Liver (tissue), 9 donors: ENCODE data around the gene UNG. TPM values are rescaled to one million over a fixed set of nuclear protein-coding genes. Genes with fewer than 3 reads are reported as not detected.

ENCODE experiments used
- DNase-seq: peaks from one replicate; pipeline ENCODE4 v3.0.0-alpha.2; 2017; ENCODE audit warnings: low spot score
- H3K27ac ChIP-seq, 2 donors: one replicate each; pipeline ENCODE4 v1.7.0; 2013; ENCODE audit warnings: inconsistent platforms in 2 of 2, low read length in 2 of 2, control low read depth in 1 of 2, low read depth in 1 of 2, mild to moderate bottlenecking in 1 of 2
- H3K27me3 ChIP-seq, 4 donors: one replicate each; pipeline versions ENCODE4 v1.6.1 to v1.7.0; 2013; ENCODE audit warnings: low read length in 3 of 4, inconsistent platforms in 1 of 4, mild to moderate bottlenecking in 1 of 4, moderate library complexity in 1 of 4; ENCODE audit not compliant: control insufficient read depth in 4 of 4, insufficient read depth in 4 of 4
- H3K36me3 ChIP-seq, 4 donors: one replicate each; pipeline versions ENCODE4 v1.6.1 to v1.7.0; 2013; ENCODE audit warnings: low read length in 3 of 4, mild to moderate bottlenecking in 3 of 4, low read depth in 1 of 4, moderate library complexity in 1 of 4; ENCODE audit not compliant: control insufficient read depth in 4 of 4, insufficient read depth in 3 of 4
- H3K4me1 ChIP-seq, 4 donors: one replicate each; pipeline versions ENCODE4 v1.6.1 to v1.7.0; 2013; ENCODE audit warnings: low read length in 3 of 4, mild to moderate bottlenecking in 3 of 4, moderate library complexity in 1 of 4; ENCODE audit not compliant: control insufficient read depth in 4 of 4, insufficient read depth in 4 of 4
- H3K4me3 ChIP-seq, 3 donors: one replicate each; pipeline versions ENCODE4 v1.6.1 to v1.7.0; 2013; ENCODE audit warnings: low read length in 3 of 3, control low read depth in 1 of 3, low read depth in 1 of 3, mild to moderate bottlenecking in 1 of 3
- H3K9ac ChIP-seq, 2 donors: one replicate each; pipeline ENCODE4 v1.7.0; 2013; ENCODE audit warnings: low read length in 2 of 2, mild to moderate bottlenecking in 2 of 2, moderate library complexity in 2 of 2, control low read depth in 1 of 2, low read depth in 1 of 2
- H3K9me3 ChIP-seq, 4 donors: one replicate each; pipeline versions ENCODE4 v1.6.1 to v1.7.0; 2013; ENCODE audit warnings: low read length in 3 of 4; ENCODE audit not compliant: control insufficient read depth in 4 of 4
- ATF3 ChIP-seq: IDR thresholded peaks from 2 replicates; pipeline ENCODE4 v1.6.1; 2016; ENCODE audit warnings: antibody characterized with exemption
- CTCF ChIP-seq: fragments of 150-350 bp; IDR thresholded peaks from 2 replicates; pipeline ENCODE4 v1.5.1; 2017; ENCODE audit warnings: improper control_type of control experiment, low read depth, low read length; ENCODE audit not compliant: missing input control
- EGR1 ChIP-seq, 2 donors: IDR thresholded peaks; 2 replicates each; pipeline ENCODE4 v1.6.1; 2016 to 2018; ENCODE audit warnings: antibody characterized with exemption in 2 of 2, low read depth in 2 of 2
- FOXA2 ChIP-seq: IDR thresholded peaks from 2 replicates; pipeline ENCODE4 v1.6.1; 2016; ENCODE audit warnings: antibody characterized with exemption
- GABPA ChIP-seq, 2 donors: IDR thresholded peaks in 1 of 2; conservative IDR thresholded peaks in 1 of 2; 2 replicates each; pipeline ENCODE4 v1.6.1; 2016; ENCODE audit warnings: antibody characterized with exemption in 2 of 2, mild to moderate bottlenecking in 1 of 2, moderate library complexity in 1 of 2
- HNF4A ChIP-seq, 2 donors: conservative IDR thresholded peaks; 2 replicates each; pipeline ENCODE4 v1.6.1; 2016; ENCODE audit warnings: antibody characterized with exemption in 2 of 2, mild to moderate bottlenecking in 2 of 2
- HNF4G ChIP-seq: IDR thresholded peaks from 2 replicates; pipeline ENCODE4 v1.6.1; 2016; ENCODE audit warnings: antibody characterized with exemption
- JUND ChIP-seq, 2 donors: IDR thresholded peaks; 2 replicates each; pipeline ENCODE4 v1.6.1; 2016; ENCODE audit warnings: antibody characterized with exemption in 2 of 2
- NR2F2 ChIP-seq: IDR thresholded peaks from 2 replicates; pipeline ENCODE4 v1.6.1; 2016; ENCODE audit warnings: antibody characterized with exemption
- RAD21 ChIP-seq, 2 donors: IDR thresholded peaks; 2 replicates each; pipeline ENCODE4 v1.6.1; 2016; ENCODE audit warnings: antibody characterized with exemption in 2 of 2, mild to moderate bottlenecking in 2 of 2
- REST ChIP-seq: IDR thresholded peaks from 2 replicates; pipeline ENCODE4 v1.6.1; 2016; ENCODE audit warnings: antibody characterized with exemption, mild to moderate bottlenecking
- RXRA ChIP-seq, 2 donors: IDR thresholded peaks; 2 replicates each; pipeline ENCODE4 v1.6.1; 2017 to 2018; ENCODE audit warnings: antibody characterized with exemption in 2 of 2, mild to moderate bottlenecking in 1 of 2
- SP1 ChIP-seq: IDR thresholded peaks from 2 replicates; pipeline ENCODE4 v1.6.1; 2018; ENCODE audit warnings: antibody characterized with exemption, mild to moderate bottlenecking
- TAF1 ChIP-seq: conservative IDR thresholded peaks from 2 replicates; pipeline ENCODE4 v1.6.1; 2016; ENCODE audit warnings: antibody characterized with exemption, mild to moderate bottlenecking
- YY1 ChIP-seq: IDR thresholded peaks from 2 replicates; pipeline ENCODE4 v1.6.1; 2016; ENCODE audit warnings: antibody characterized with exemption, mild to moderate bottlenecking
- ZBTB33 ChIP-seq: IDR thresholded peaks from 2 replicates; pipeline ENCODE4 v1.6.1; 2016; ENCODE audit warnings: antibody characterized with exemption
- WGBS: extraction: QIAGEN DNeasy Blood & Tissue Kit; methylation state at CpG from one replicate; pipeline ENCODE4 v1.1.7; 2013; 5-methylcytosine and 5-hydroxymethylcytosine counted together
- polyA plus RNA-seq, 2 donors: library from polyadenylated mRNA; stranded (reverse) in 1 of 2; unstranded in 1 of 2; fragments of 200-250 nt in 1 of 2; fragments of >200 nt in 1 of 2; fragmentation: Nextera tagmentation in 1 of 2; extraction: Ambion mirVana in 1 of 2; gene quantifications; one replicate each; pipeline versions ENCODE4 v1.2.1 to v1.2.3, GENCODE V29; 2013 to 2015
- total RNA-seq, 2 donors: library from RNA; depleted of rRNA; stranded (reverse); fragments of >200 nt; gene quantifications; one replicate each; pipeline ENCODE4 v1.2.3, GENCODE V29; 2014
- donor health status: healthy.
- donor health status: healthy.
- donor health status: healthy.
- donor health status: healthy.
- donor health status: healthy.

UNG gene
- total and polyA plus RNA-seq, 4 donors, result 9.4 to 22.1 (median 14.9) TPM

- Histone ChIP-seq H3K4me3 (no peak overlapping the region), H3K9me3 (no peaks in the 10 kb centered on the region), H3K36me3 (peaks cover 2 to 30% (median 18%) of the 10 kb centered on the region in 4 donors), H3K9ac (no peak overlapping the region), H3K4me1 (peaks cover 2 to 20% (median 14%) of the 10 kb centered on the region in 4 donors), H3K27ac (no peak overlapping the region), H3K27me3 (no peaks in the 10 kb centered on the region)
- WGBS, result 97% methylated on average over 3 of the region's 3 CpGs
- no peak for TF ChIP-seq EGR1 (IDR thresholded peaks at IDR 0.05; ENCODE audit: low read depth in 2 of 2)
- no peak for TF ChIP-seq ZBTB33
- TF ChIP-seq TAF1, result no peak
- TF ChIP-seq FOXA2, result no peak
- TF ChIP-seq YY1, result no peak
- TF ChIP-seq REST, result no peak
- no peak for TF ChIP-seq RXRA (IDR thresholded peaks at IDR 0.05)
- no peak for TF ChIP-seq JUND (IDR thresholded peaks at IDR 0.05)
- TF ChIP-seq SP1, result no peak
- TF ChIP-seq RAD21 (IDR thresholded peaks at IDR 0.05), result no peak
- TF ChIP-seq HNF4A (conservative IDR thresholded peaks at IDR 0.05), result no peak
- DNase-seq, result no peak
Measured at GRCh38 chr12:109102491-109102890, 5.1 kb downstream of the UNG start.

- no peak overlapping the region for H3K4me3 ChIP-seq
- peaks cover 3 to 5% (median 3%) of the 10 kb centered on the region in 4 donors for H3K4me1 ChIP-seq
- no peak for DNase-seq
- H3K27me3 ChIP-seq, result no peaks in the 10 kb centered on the region
- H3K9ac ChIP-seq, result no peak overlapping the region
- no peaks in the 10 kb centered on the region for H3K9me3 ChIP-seq
- peaks cover 2 to 34% (median 18%) of the 10 kb centered on the region in 4 donors for H3K36me3 ChIP-seq
- WGBS, result 89% methylated on average over 5 of the region's 5 CpGs
- TF ChIP-seq ATF3 (no peak), YY1 (no peak), NR2F2 (no peak), GABPA (IDR thresholded peaks at IDR 0.05 in 1 of 2, conservative IDR thresholded peaks at IDR 0.05 in 1 of 2) (no peak), JUND (IDR thresholded peaks at IDR 0.05) (no peak), CTCF (no peak), HNF4G (no peak), FOXA2 (no peak), RAD21 (IDR thresholded peaks at IDR 0.05) (no peak), HNF4A (conservative IDR thresholded peaks at IDR 0.05) (no peak), RXRA (IDR thresholded peaks at IDR 0.05) (no peak), SP1 (no peak), REST (no peak)
- no peak overlapping the region for H3K27ac ChIP-seq
Measured at GRCh38 chr12:109105176-109105575, 7.8 kb downstream of the UNG start.
